Erythroblast (primary cell): ENCODE measurements around the gene SLC2A5.

Experiments used
- GATA1 ChIP-seq: IDR thresholded peaks from 2 replicates; pipeline ENCODE4 v1.6.1; 2011; ENCODE audit warnings: low read depth, mild to moderate bottlenecking, control low read depth, low read length, moderate library complexity
- POLR2A ChIP-seq: IDR thresholded peaks from 2 replicates; pipeline ENCODE4 v1.6.1; 2011; ENCODE audit warnings: mild to moderate bottlenecking, low read length

GRCh38 chr1:9051379-9051778 lies 18.1 kb downstream of the SLC2A5 start:
- TF ChIP-seq POLR2A (no peak), GATA1 (no peak)
